Measurements from ENCODE around the gene PCGF6. TPM values are rescaled to one million over a fixed set of nuclear protein-coding genes. Genes with fewer than 3 reads are reported as not detected.

Gene PCGF6
- polyA plus RNA-seq, 1 of the 3 experiments (the other 2 are of a cell fraction), result 5.1 TPM

GRCh38 chr10:103307594-103307993, 43.3 kb downstream of the PCGF6 start (continued):
- TF ChIP-seq USF2 (IDR thresholded peaks at IDR 0.05; ENCODE audit: borderline replicate concordance, low read depth, low read length) (no peak), YY1 (IDR thresholded peaks at IDR 0.05; ENCODE audit: low read depth) (no peak), FOXJ3 (CRISPR knock-in tag; IDR thresholded peaks at IDR 0.05) (no peak), MXI1 (IDR thresholded peaks at IDR 0.05; ENCODE audit: low read depth, low read length) (no peak)
- TF ChIP-seq, protein P1, sequence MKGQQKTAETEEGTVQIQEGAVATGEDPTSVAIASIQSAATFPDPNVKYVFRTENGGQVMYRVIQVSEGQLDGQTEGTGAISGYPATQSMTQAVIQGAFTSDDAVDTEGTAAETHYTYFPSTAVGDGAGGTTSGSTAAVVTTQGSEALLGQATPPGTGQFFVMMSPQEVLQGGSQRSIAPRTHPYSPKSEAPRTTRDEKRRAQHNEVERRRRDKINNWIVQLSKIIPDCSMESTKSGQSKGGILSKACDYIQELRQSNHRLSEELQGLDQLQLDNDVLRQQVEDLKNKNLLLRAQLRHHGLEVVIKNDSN (IDR thresholded peaks at IDR 0.05; ENCODE audit: borderline replicate concordance, low read depth), result no peak

DNA sequence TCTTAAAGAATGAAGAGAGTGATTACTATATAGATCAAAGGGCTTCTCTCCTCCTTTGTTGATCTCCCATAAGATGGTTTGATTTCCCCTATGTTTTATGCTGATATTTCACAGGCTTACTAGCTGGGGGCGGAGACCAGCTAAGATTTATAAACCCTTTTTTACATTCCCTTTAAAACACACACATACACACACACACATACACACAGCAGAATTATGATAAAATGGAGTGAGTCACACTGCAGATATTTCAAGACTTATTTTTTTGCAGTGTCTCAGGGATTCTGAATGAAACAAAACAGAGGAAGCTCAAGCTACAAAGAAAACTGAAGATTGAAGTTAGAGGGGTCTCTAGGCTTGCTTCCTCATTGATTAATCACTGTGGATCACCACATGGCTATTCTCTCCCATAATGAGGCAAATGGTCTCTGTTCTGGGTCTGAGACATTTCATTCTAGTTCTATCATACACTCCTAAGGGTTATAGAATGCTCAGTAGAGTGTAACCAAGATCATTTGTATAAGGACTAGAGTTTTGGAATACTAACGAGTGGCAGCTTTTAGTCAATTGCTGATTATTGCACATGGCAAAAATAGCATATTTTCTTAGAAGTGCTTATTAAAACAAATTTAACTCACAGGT, 55.4 kb downstream of the PCGF6 start:
- no peaks in the 10 kb centered on the region for H4K20me1 ChIP-seq (ENCODE audit: insufficient read depth)
- H3K27me3 ChIP-seq (ENCODE audit: insufficient read depth), result no peaks in the 10 kb centered on the region
- H3K4me1 ChIP-seq (ENCODE audit: control insufficient read depth in 1 of 2, insufficient read depth in 2 of 2, low read depth in 1 of 2, low read length in 1 of 2), result no peaks in the 10 kb centered on the region
- DNase-seq, result no peak
- ChIA-PET CTCF (interaction anchor here (1.0 to 1.9 kb wide), 2 partner anchors 9 to 38 kb away, joined by 3 to 4 read pairs; no protein-coding TSS in a partner anchor), POLR2A (no interaction called here)
- H2AFZ ChIP-seq (ENCODE audit: low read depth), result no peak overlapping the region; the same call in 1 of the 2 replicates
- H3K9me3 ChIP-seq, result no peaks in the 10 kb centered on the region
- no peaks in the 10 kb centered on the region for H3K79me2 ChIP-seq (ENCODE audit: insufficient read depth)
- H3K36me3 ChIP-seq (replicated peaks in 1 of 2; ENCODE audit: control insufficient read depth in 1 of 2, insufficient read depth in 2 of 2, low read length in 1 of 2), result no peaks in the 10 kb centered on the region
- 41% methylated on average over 2 of the region's 2 CpGs for WGBS (ENCODE audit: low lambda C conversion rate)
- peak overlapping the region; percentile 56; the same call in 1 of the 2 replicates for H3K4me2 ChIP-seq
- H3K9ac ChIP-seq, result no peak overlapping the region
- peaks cover 17% of the 10 kb centered on the region for H3F3A ChIP-seq (replicated peaks; ENCODE audit: insufficient read depth)
- peak overlapping the region in 1 of 2 experiments; percentile 60; a peak in 2 of 4 replicates for H3K27ac ChIP-seq (ENCODE audit: low read depth in 2 of 2, low read length in 1 of 2)
- no peak overlapping the region for H3K4me3 ChIP-seq (ENCODE audit: low read depth in 2 of 2, low read length in 1 of 2)
- no peaks in the 10 kb centered on the region; the same call in 1 of the 2 replicates for H3K9me2 ChIP-seq
- TF ChIP-seq TEAD4 (IDR thresholded peaks at IDR 0.05; ENCODE audit: borderline replicate concordance, insufficient read depth) (peak; percentile 69; the same call in 1 of the 2 replicates), RFX5 (IDR thresholded peaks at IDR 0.05; ENCODE audit: low read length) (no peak), NFIC (IDR thresholded peaks at IDR 0.05; ENCODE audit: borderline replicate concordance) (no peak; the same call in 1 of the 2 replicates), REST (IDR thresholded peaks at IDR 0.05; ENCODE audit: low read depth, low read length) (no peak), YY1 (IDR thresholded peaks at IDR 0.05; ENCODE audit: low read depth) (no peak), MAX (IDR thresholded peaks at IDR 0.05; ENCODE audit: low read depth) (0 out of 2 replicates have a peak, but pooled peaks have one; percentile 30), PBX3 (IDR thresholded peaks at IDR 0.05) (peak; percentile 69), ELF1 (IDR thresholded peaks at IDR 0.05) (no peak), SIN3A (IDR thresholded peaks at IDR 0.05; ENCODE audit: borderline replicate concordance, low read depth, low read length) (no peak), CHD2 (IDR thresholded peaks at IDR 0.05; ENCODE audit: low read length, partially characterized antibody) (no peak), POLR2AphosphoS5 (IDR thresholded peaks at IDR 0.05; ENCODE audit: low read depth, low read length) (no peak), SMC3 (IDR thresholded peaks at IDR 0.05; ENCODE audit: low read depth, low read length) (no peak), FOXM1 (IDR thresholded peaks at IDR 0.05; ENCODE audit: low read depth) (no peak), TCF12 (IDR thresholded peaks at IDR 0.05) (peak; percentile 74), MEF2A (IDR thresholded peaks at IDR 0.05; ENCODE audit: borderline replicate concordance, low read depth) (no peak), RXRA (IDR thresholded peaks at IDR 0.05; ENCODE audit: borderline replicate concordance, low read depth) (no peak), EP300 (IDR thresholded peaks at IDR 0.05; ENCODE audit: borderline replicate concordance in 1 of 2, low read depth in 1 of 2, low read length in 1 of 2) (peak in 1 of 2 experiments; percentile 48; a peak in 1 of 4 replicates), GATA2 (CRISPR knock-in tag; IDR thresholded peaks at IDR 0.05) (no peak), GABPA (IDR thresholded peaks at IDR 0.05; ENCODE audit: low read depth) (no peak), FOSL2 (IDR thresholded peaks at IDR 0.05; ENCODE audit: borderline replicate concordance, low read depth) (peak; percentile 90)
- TF ChIP-seq, protein P1 (IDR thresholded peaks at IDR 0.05; ENCODE audit: borderline replicate concordance, low read depth), result no peak

All from SK-N-SH (cell line).